Hematopoietic multipotent progenitor cell treated with erythropoietin and hydrocortisone succinate and interleukin-3 and kit ligand, for 15 days (in vitro differentiated cells): ENCODE results near the gene LRP3.

Experiments
- DNase-seq: peaks from one replicate; pipeline ENCODE4 v3.0.0-alpha.2; 2015; ENCODE audit warnings: low spot score

Gene LRP3

DNA sequence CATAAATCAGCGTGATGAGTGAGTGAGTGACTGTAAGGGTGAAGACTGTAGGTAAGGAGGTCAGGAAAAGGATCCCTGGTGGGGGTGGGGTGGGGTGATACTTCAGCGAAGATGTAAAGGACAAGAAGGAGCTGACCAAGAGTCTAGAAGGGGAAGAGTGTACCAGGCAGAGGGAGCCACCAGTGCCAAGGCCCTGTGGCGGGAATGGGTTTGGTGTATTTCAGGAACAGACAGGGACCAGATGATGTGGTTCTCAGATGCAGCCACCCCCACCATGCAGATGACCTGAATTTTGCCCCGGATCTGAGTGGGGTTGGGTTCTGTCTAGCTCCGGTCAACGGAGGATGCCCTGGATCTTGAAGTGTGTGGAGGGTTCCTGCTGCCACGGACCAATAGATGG lies 61.7 kb downstream of the LRP3 start:
- no peak for DNase-seq

DNA sequence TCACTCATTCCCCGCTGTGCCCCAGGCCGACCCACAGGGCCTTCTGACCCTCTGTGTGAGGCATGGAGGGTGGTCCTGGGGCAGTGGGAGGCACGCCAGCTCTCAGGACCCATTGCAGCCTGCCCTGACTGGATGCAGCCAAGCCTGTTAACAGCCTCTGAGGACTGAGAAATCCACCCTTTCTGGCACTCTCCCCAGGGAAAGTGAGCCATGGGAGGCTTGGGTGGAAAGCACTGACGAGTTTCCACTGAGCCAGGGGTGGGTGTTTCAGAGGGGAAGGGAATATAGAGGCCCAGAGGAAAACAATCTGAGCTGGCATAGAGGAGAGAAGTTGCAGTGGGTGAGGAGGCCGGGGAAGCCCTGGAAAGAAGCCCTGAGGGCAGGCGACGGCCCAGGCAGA lies 62.1 kb downstream of the LRP3 start:
- no peak for DNase-seq

DNA sequence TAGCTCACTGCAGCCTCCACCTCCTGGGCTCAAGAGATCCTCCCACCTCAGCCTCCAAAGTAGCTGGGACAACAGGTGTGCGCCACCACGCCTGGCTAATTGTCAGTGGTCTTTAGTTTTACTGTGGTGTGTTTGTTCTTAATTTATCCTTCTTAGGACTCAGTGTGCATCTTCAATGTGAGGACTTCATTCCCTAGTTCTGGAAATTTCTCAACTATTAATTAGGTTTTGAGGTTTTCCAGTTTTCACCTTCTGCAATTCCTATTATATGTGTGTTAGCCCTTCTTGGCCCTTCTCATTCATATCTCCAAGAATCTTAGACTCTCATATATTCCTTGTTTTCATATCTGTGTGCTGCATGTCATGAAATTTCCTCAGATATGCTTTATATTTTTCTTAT lies 63.7 kb downstream of the LRP3 start:
- DNase-seq, result no peak
